GM12878 (cell line): Measurements from ENCODE around the gene ANKRD60. TPM values are rescaled to one million over a fixed set of nuclear protein-coding genes. Genes with fewer than 3 reads are reported as not detected.

Experiments used
- ATAC-seq: fragments of 200-7000 bp; cut with Tn5 transposase; 3 replicates; pipeline ENCODE4 v1.9.1; 2020; ENCODE audit warnings: mild to moderate bottlenecking, moderate library complexity
- BruUV-seq: library from RNA; stranded (reverse); fragments of 400-500 nt; replicated peaks from 2 replicates; lab custom pipeline; 2021; lab: Mats Ljungman, UMichigan
- CTCF ChIA-PET: fragments of 300-600 bp; sonication (Branson Sonifier 250); formaldehyde crosslinking; extraction: SDS; loops from one replicate; lab custom pipeline; 2021; ENCODE audit warnings: inconsistent platforms; lab: Yijun Ruan, JAX
- POLR2A ChIA-PET: fragments of 350-600 bp; formaldehyde crosslinking; extraction: SDS; loops from one replicate; lab custom pipeline; 2021; ENCODE audit warnings: inconsistent platforms; lab: Charles Lee
- RAD21 ChIA-PET: fragments of 300-600 bp; sonication (Branson Sonifier 250); formaldehyde crosslinking; loops from one replicate; lab custom pipeline; 2023; ENCODE audit warnings: antibody characterized with exemption; ENCODE audit not compliant: unreplicated experiment; lab: Charles Lee
- SMC1A ChIA-PET: fragments of 300-600 bp; sonication (Branson Sonifier 250); formaldehyde crosslinking; loops from one replicate; lab custom pipeline; 2023; ENCODE audit not compliant: unreplicated experiment, uncharacterized antibody; lab: Charles Lee
- DNase-seq: peaks from one replicate; pipeline ENCODE4 v3.0.0-alpha.2; 2011; ENCODE audit warnings: low read depth, low spot score
- FAIRE-seq: peaks from 3 replicates; lab custom pipeline; 2011; peaks lifted over from hg19 to GRCh38; lab: Jason Lieb, UNC
- H2AFZ ChIP-seq: 2 replicates; pipeline ENCODE4 v1.6.0; 2011; ENCODE audit warnings: low read depth, low read length, control low read depth; ENCODE audit not compliant: control insufficient read depth
- H3K27ac ChIP-seq: 2 replicates; pipeline ENCODE4 v1.5.1; 2011; ENCODE audit warnings: control low read depth; ENCODE audit not compliant: control insufficient read depth, insufficient read depth
- H3K27me3 ChIP-seq, 2 experiments: replicated peaks in 1 of 2; 2 replicates each; pipeline versions ENCODE4 v1.6.0 to v1.6.1; 2011; ENCODE audit warnings: low read length in 1 of 2; ENCODE audit not compliant: control insufficient read depth in 2 of 2, insufficient read depth in 2 of 2
- H3K36me3 ChIP-seq, 2 experiments: 2 replicates each; pipeline ENCODE4 v1.5.1; 2011; ENCODE audit warnings: low read length in 1 of 2; ENCODE audit not compliant: control insufficient read depth in 2 of 2, insufficient read depth in 2 of 2
- H3K4me1 ChIP-seq: 2 replicates; pipeline ENCODE4 v1.6.1; 2011; ENCODE audit warnings: mild to moderate bottlenecking, low read length, moderate library complexity, mixed read lengths; ENCODE audit not compliant: control insufficient read depth, insufficient read depth
- H3K4me2 ChIP-seq: 2 replicates; pipeline ENCODE4 v1.6.0; 2011; ENCODE audit warnings: control low read depth; ENCODE audit not compliant: control insufficient read depth, insufficient read depth
- H3K4me3 ChIP-seq: fragments of 200-600 bp; sonication (generic); 2 replicates; pipeline ENCODE4 v1.5.1; 2016
- H3K79me2 ChIP-seq: 2 replicates; pipeline ENCODE4 v1.6.0; 2011; ENCODE audit warnings: low read length; ENCODE audit not compliant: control insufficient read depth, insufficient read depth
- H3K9ac ChIP-seq: 2 replicates; pipeline ENCODE4 v1.8.0; 2011; ENCODE audit warnings: low read length, control low read depth, mixed read lengths; ENCODE audit not compliant: control insufficient read depth, insufficient read depth
- H3K9me3 ChIP-seq: replicated peaks from 3 replicates; pipeline ENCODE4 v1.5.1; 2011; ENCODE audit warnings: mild to moderate bottlenecking, low read length; ENCODE audit not compliant: control insufficient read depth, insufficient read depth
- H4K20me1 ChIP-seq: 2 replicates; pipeline ENCODE4 v1.6.0; 2011; ENCODE audit not compliant: control insufficient read depth, insufficient read depth
- ETV6 ChIP-seq, 2 experiments: fragments of 450-650 bp in 1 of 2; IDR thresholded peaks in 1 of 2; conservative IDR thresholded peaks in 1 of 2; 2 replicates each; pipeline ENCODE4 v1.6.1; 2014; ENCODE audit warnings: antibody characterized with exemption in 1 of 2, borderline replicate concordance in 1 of 2, low read depth in 1 of 2, mild to moderate bottlenecking in 1 of 2, moderate library complexity in 1 of 2
- GABPA ChIP-seq: IDR thresholded peaks from 2 replicates; pipeline ENCODE4 v1.6.1; 2014; ENCODE audit warnings: antibody characterized with exemption, low read depth, mild to moderate bottlenecking, inconsistent platforms
- IRF4 ChIP-seq: IDR thresholded peaks from 2 replicates; pipeline ENCODE4 v1.6.1; 2011; ENCODE audit warnings: low read depth, low read length
- NFYA ChIP-seq: IDR thresholded peaks from 2 replicates; pipeline ENCODE4 v1.6.1; 2011; ENCODE audit warnings: low read depth, mild to moderate bottlenecking, low read length, improper control_type of control experiment, borderline replicate concordance
- PAX5 ChIP-seq: IDR thresholded peaks from 2 replicates; pipeline ENCODE4 v1.6.1; 2011; ENCODE audit warnings: low read depth, low read length, borderline replicate concordance
- RAD21 ChIP-seq: IDR thresholded peaks from 2 replicates; pipeline ENCODE4 v1.6.1; 2011; ENCODE audit warnings: mild to moderate bottlenecking, low read depth, low read length, moderate library complexity; ENCODE audit not compliant: insufficient read depth
- SIX5 ChIP-seq: IDR thresholded peaks from 2 replicates; pipeline ENCODE4 v1.6.1; 2011; ENCODE audit warnings: mild to moderate bottlenecking, low read depth, low read length, moderate library complexity; ENCODE audit not compliant: severe bottlenecking
- SMAD5 ChIP-seq: IDR thresholded peaks from 2 replicates; pipeline ENCODE4 v1.6.1; 2016; ENCODE audit warnings: antibody characterized with exemption, low read depth
- SREBF1 ChIP-seq: IDR thresholded peaks from 2 replicates; pipeline ENCODE4 v1.6.1; 2012; ENCODE audit warnings: mild to moderate bottlenecking, low read length
- SRF ChIP-seq, 2 experiments: IDR thresholded peaks; 2 replicates each; pipeline ENCODE4 v1.6.1; 2011; ENCODE audit warnings: low read depth in 2 of 2, low read length in 2 of 2, mild to moderate bottlenecking in 1 of 2, moderate library complexity in 1 of 2
- STAT1 ChIP-seq: fragments of 450-650 bp; conservative IDR thresholded peaks from 2 replicates; pipeline ENCODE4 v1.6.1; 2014; ENCODE audit warnings: antibody characterized with exemption, mild to moderate bottlenecking
- STAT3 ChIP-seq: IDR thresholded peaks from 2 replicates; pipeline ENCODE4 v1.6.1; 2011; ENCODE audit warnings: low read depth, low read length, improper control_type of control experiment
- TCF3 ChIP-seq: IDR thresholded peaks from 2 replicates; pipeline ENCODE4 v1.6.1; 2012; ENCODE audit warnings: low read depth, mild to moderate bottlenecking, low read length, borderline replicate concordance; ENCODE audit not compliant: insufficient read depth
- WRNIP1 ChIP-seq: IDR thresholded peaks from 2 replicates; pipeline ENCODE4 v1.6.1; 2011; ENCODE audit warnings: low read depth, low read length, improper control_type of control experiment, borderline replicate concordance
- ZBED1 ChIP-seq: IDR thresholded peaks from 2 replicates; pipeline ENCODE4 v1.6.1; 2016; ENCODE audit warnings: borderline replicate concordance
- ZNF622 ChIP-seq: fragments of 450-650 bp; IDR thresholded peaks from 2 replicates; pipeline ENCODE4 v1.6.1; 2017; ENCODE audit warnings: mild to moderate bottlenecking, inconsistent platforms
- WGBS: methylation state at CpG from one replicate; pipeline ENCODE4 v1.1.6; 2016; ENCODE audit warnings: low lambda C conversion rate; ENCODE audit not compliant: insufficient replicate concordance, insufficient coverage; ENCODE audit errors: missing lambda C conversion rate; 5-methylcytosine and 5-hydroxymethylcytosine counted together
- in situ Hi-C: fragments of 300-500 bp; cut with MboI; formaldehyde crosslinking; loops from 9 replicates; pipeline ENCODE4 v1.14.3; 2018; ENCODE audit warnings: mixed read lengths
- intact Hi-C: fragments of 100-400 bp; cut with micrococcal nuclease; formaldehyde crosslinking; loops from one replicate; pipeline ENCODE4 v1.14.2; 2022; ENCODE audit not compliant: unreplicated experiment
- polyA plus RNA-seq, 11 experiments: library from polyadenylated mRNA; depleted of rRNA in 4 of 11; unstranded in 6 of 11; stranded (reverse) in 5 of 11; fragments of >200 nt; fragmentation: Nextera tagmentation in 4 of 11; fragmentation: Illumina TruSeq in 1 of 11; extraction: Ambion mirVana in 4 of 11; extraction: Trizol in 1 of 11; gene quantifications; 1 replicate in 1 of 11; 2 replicates in 10 of 11; pipeline versions ENCODE4 v1.2.1 to v1.2.3, GENCODE V29; 2011 to 2016; ENCODE audit warnings: inconsistent platforms in 2 of 11, missing spikeins in 2 of 11, low read depth in 1 of 11
- total RNA-seq, 4 experiments: library from RNA; depleted of rRNA in 3 of 4; stranded (reverse); fragments of >200 nt in 3 of 4; fragmentation: Illumina TruSeq in 1 of 4; extraction: Trizol in 1 of 4; gene quantifications; 2 replicates each; pipeline versions ENCODE4 v1.2.1 to v1.2.3, GENCODE V29; 2013 to 2021
- TF ChIP-seq, protein P1 (sequence below): IDR thresholded peaks from 2 replicates; pipeline ENCODE4 v1.6.1; 2011; ENCODE audit warnings: borderline replicate concordance, low read depth, mild to moderate bottlenecking, moderate library complexity, low read length; ENCODE audit not compliant: insufficient read depth, poor library complexity, severe bottlenecking
- TF ChIP-seq, protein P2 (sequence below): fragments of 150-350 bp; IDR thresholded peaks from 2 replicates; pipeline ENCODE4 v1.6.1; 2014; ENCODE audit warnings: mild to moderate bottlenecking, low read depth, low read length
- TF ChIP-seq, protein P3 (sequence below): fragments of 450-650 bp; conservative IDR thresholded peaks from 2 replicates; pipeline ENCODE4 v1.6.1; 2017; ENCODE audit warnings: mild to moderate bottlenecking, moderate library complexity

Gene ANKRD60
- total and polyA plus RNA-seq, 10 of the 15 experiments (the other 5 are each of a cell fraction or from before 2014, with no cell fraction given): not detected

- H3K4me1 ChIP-seq: no peaks in the 10 kb centered on the region
- no peaks in the 10 kb centered on the region; the same call in 1 of the 3 replicates for H3K9me3 ChIP-seq
- ChIA-PET RAD21 (no interaction called here), CTCF (interaction anchor here (0.5 to 1.8 kb wide), 2 partner anchors 11 to 224 kb away, joined by 3 to 10 read pairs; no protein-coding TSS in a partner anchor), POLR2A (interaction anchor here (0.5 kb wide), 1 partner anchor 428 kb away, joined by 4 read pairs; no protein-coding TSS in a partner anchor), SMC1A (interaction anchor here (1.4 kb wide), 1 partner anchor 11 kb away, joined by 6 read pairs; no protein-coding TSS in a partner anchor)
- in situ Hi-C loops (no loop called here), intact Hi-C loops (no loop called here)
- no peak overlapping the region for H3K9ac ChIP-seq
- no peak overlapping the region for H3K27ac ChIP-seq
- no peaks in the 10 kb centered on the region for H3K36me3 ChIP-seq
- H3K27me3 ChIP-seq: peaks cover 8 to 16% of the 10 kb centered on the region in 2 experiments
- no TSS peak for BruUV-seq
- no peaks in the 10 kb centered on the region for H3K79me2 ChIP-seq
- no peak for DNase-seq
- H4K20me1 ChIP-seq: no peaks in the 10 kb centered on the region
- FAIRE-seq: no peak
- H2AFZ ChIP-seq: no peak overlapping the region
- no peak for ATAC-seq
- no peak overlapping the region for H3K4me3 ChIP-seq
- WGBS: 33% methylated on average over 5 of the region's 5 CpGs
- H3K4me2 ChIP-seq: no peak overlapping the region
- TF ChIP-seq PAX5 (no peak), SRF (IDR thresholded peaks at IDR 0.05; ENCODE audit: low read depth in 2 of 2, low read length in 2 of 2) (no peak), ETV6 (conservative IDR thresholded peaks at IDR 0.05 in 1 of 2, IDR thresholded peaks at IDR 0.05 in 1 of 2; ENCODE audit: borderline replicate concordance in 1 of 2, low read depth in 1 of 2) (no peak), SREBF1 (no peak), NFYA (no peak), SMAD5 (no peak), TCF3 (no peak), IRF4 (no peak), ZBED1 (no peak), STAT1 (no peak), RAD21 (no peak), STAT3 (no peak), GABPA (no peak), WRNIP1 (no peak), ZNF622 (no peak), SIX5 (no peak)
- TF ChIP-seq, protein P1, sequence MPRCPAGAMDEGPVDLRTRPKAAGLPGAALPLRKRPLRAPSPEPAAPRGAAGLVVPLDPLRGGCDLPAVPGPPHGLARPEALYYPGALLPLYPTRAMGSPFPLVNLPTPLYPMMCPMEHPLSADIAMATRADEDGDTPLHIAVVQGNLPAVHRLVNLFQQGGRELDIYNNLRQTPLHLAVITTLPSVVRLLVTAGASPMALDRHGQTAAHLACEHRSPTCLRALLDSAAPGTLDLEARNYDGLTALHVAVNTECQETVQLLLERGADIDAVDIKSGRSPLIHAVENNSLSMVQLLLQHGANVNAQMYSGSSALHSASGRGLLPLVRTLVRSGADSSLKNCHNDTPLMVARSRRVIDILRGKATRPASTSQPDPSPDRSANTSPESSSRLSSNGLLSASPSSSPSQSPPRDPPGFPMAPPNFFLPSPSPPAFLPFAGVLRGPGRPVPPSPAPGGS: no peak
- TF ChIP-seq, protein P2, sequence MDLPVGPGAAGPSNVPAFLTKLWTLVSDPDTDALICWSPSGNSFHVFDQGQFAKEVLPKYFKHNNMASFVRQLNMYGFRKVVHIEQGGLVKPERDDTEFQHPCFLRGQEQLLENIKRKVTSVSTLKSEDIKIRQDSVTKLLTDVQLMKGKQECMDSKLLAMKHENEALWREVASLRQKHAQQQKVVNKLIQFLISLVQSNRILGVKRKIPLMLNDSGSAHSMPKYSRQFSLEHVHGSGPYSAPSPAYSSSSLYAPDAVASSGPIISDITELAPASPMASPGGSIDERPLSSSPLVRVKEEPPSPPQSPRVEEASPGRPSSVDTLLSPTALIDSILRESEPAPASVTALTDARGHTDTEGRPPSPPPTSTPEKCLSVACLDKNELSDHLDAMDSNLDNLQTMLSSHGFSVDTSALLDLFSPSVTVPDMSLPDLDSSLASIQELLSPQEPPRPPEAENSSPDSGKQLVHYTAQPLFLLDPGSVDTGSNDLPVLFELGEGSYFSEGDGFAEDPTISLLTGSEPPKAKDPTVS: no peak
- TF ChIP-seq, protein P3, sequence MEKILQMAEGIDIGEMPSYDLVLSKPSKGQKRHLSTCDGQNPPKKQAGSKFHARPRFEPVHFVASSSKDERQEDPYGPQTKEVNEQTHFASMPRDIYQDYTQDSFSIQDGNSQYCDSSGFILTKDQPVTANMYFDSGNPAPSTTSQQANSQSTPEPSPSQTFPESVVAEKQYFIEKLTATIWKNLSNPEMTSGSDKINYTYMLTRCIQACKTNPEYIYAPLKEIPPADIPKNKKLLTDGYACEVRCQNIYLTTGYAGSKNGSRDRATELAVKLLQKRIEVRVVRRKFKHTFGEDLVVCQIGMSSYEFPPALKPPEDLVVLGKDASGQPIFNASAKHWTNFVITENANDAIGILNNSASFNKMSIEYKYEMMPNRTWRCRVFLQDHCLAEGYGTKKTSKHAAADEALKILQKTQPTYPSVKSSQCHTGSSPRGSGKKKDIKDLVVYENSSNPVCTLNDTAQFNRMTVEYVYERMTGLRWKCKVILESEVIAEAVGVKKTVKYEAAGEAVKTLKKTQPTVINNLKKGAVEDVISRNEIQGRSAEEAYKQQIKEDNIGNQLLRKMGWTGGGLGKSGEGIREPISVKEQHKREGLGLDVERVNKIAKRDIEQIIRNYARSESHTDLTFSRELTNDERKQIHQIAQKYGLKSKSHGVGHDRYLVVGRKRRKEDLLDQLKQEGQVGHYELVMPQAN: no peak
Observed at GRCh38 chr20:58224097-58224496, 4.4 kb downstream of the ANKRD60 start.
